ENCODE data around the gene ENGASE.

The ENGASE gene

DNA sequence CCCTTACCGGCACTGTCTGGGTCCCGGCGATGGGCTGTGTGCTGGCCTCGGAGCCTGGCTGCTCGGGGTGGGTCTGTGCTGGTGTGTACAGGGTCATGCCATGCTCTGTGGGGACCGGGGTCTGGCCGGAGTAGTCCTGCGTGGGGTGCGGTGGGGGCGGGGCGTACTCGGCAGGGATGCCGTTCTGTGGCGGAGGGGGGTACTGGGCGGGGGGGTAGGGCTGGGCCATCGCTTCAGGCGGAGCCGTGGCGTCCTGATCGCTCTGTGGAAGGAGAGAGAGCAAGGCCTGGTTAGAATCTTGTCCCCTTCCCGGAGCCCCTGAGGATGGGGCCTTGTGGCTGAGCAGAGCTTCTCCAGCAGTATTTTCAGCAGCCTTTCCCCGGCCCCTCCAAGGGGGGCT, 40.9 kb downstream of the ENGASE start:
- Histone ChIP-seq H3K9me3 (ENCODE audit: low read length) (no peaks in the 10 kb centered on the region), H2AFZ (ENCODE audit: low read depth, low read length) (no peak overlapping the region), H3K4me3 (ENCODE audit: low read length) (no peak overlapping the region), H3K36me3 (ENCODE audit: insufficient read depth, low read length) (no peaks in the 10 kb centered on the region), H3K4me1 (ENCODE audit: insufficient read depth, low read length) (no peaks in the 10 kb centered on the region), H3K27me3 (ENCODE audit: insufficient read depth, low read length) (peaks cover 66% of the 10 kb centered on the region)

DNA sequence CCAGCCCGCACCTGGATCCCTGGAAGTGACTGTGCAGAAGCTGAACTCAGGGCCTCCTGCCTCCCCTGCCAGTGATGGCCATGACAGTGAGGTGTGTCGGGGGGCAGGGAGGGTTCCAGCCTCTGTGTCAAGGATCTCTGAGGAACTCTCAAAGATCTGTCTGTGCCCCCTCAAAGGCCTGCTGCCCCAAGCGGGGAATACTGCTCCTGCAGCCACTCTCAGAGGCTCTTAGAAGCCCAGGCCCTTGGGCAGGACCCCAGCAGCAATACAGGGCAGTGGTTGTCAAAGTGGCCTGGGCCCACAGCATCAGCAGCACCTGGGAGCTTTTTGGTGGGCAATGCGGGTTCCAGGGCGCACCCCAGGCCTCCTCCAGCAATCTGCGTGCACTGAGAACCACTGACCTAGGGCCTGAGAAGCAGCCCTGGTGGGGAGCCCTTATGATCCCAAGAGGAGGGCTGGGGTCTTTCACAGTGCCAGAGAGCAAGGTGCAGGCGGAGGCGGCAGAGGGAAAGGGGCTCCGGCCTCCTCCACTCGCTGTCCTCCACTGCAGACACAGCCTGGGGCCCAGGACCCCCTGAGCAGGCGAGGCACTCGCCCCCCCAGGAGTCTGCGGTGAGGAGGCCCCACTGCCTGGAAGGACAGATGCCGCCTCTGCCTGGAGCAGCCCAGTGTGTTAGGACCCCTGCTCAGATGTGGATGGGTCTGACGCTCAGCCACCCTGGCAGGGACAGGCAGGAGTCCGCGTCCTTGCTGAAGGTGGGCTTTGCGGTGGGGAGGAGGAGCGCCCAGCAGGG, 42.1 kb downstream of the ENGASE start:
- peaks cover 62% of the 10 kb centered on the region for H3K27me3 ChIP-seq (ENCODE audit: insufficient read depth, low read length)
- H3K9me3 ChIP-seq (ENCODE audit: low read length) = no peaks in the 10 kb centered on the region
- no peaks in the 10 kb centered on the region for H3K36me3 ChIP-seq (ENCODE audit: insufficient read depth, low read length)
- H2AFZ ChIP-seq (ENCODE audit: low read depth, low read length) = no peak overlapping the region
- H3K4me1 ChIP-seq (ENCODE audit: insufficient read depth, low read length) = no peaks in the 10 kb centered on the region
- no peak overlapping the region for H3K4me3 ChIP-seq (ENCODE audit: low read length)

DNA sequence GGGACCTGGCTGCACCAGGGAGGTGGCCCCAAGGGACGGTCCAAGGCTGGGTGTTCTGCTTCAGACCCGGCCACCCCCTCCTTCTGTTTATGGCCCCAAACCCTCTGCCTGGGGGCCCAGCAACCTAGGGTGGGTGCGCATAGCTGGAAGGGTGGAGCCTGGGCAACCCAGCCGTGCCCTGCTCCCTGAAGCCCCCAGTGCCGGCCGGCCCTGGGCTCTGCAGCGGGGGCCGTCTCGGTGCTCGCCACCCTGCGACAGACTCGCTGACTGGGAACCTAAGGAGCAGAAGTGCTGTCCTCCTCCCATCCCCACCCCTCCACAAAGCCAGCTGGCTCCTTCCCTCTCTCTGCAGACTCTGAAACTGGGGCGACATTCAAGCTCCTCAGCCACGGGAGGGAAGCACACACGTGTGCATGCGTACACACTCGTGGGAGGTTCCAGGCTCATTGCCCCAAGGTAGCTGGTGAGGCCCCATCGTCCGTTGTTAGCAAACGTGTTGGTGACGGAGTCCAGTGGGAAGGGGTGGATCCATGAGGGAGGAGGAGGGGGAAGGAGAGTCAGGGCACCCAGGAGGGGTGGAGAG, 43.4 kb downstream of the ENGASE start:
- no peak overlapping the region for H3K4me3 ChIP-seq (ENCODE audit: low read length)
- peaks cover 53% of the 10 kb centered on the region for H3K27me3 ChIP-seq (ENCODE audit: insufficient read depth, low read length)
- no peaks in the 10 kb centered on the region for H3K4me1 ChIP-seq (ENCODE audit: insufficient read depth, low read length)
- no peak overlapping the region for H2AFZ ChIP-seq (ENCODE audit: low read depth, low read length)
- H3K36me3 ChIP-seq (ENCODE audit: insufficient read depth, low read length) = no peaks in the 10 kb centered on the region
- no peaks in the 10 kb centered on the region for H3K9me3 ChIP-seq (ENCODE audit: low read length)

GRCh38 chr17:79118924-79119323, 44.3 kb downstream of the ENGASE start:
- H3K36me3 ChIP-seq (ENCODE audit: insufficient read depth, low read length) = no peaks in the 10 kb centered on the region
- no peak overlapping the region for H3K4me3 ChIP-seq (ENCODE audit: low read length)
- no peaks in the 10 kb centered on the region for H3K4me1 ChIP-seq (ENCODE audit: insufficient read depth, low read length)
- peaks cover 47% of the 10 kb centered on the region for H3K27me3 ChIP-seq (ENCODE audit: insufficient read depth, low read length)
- H2AFZ ChIP-seq (ENCODE audit: low read depth, low read length) = no peak overlapping the region
- no peaks in the 10 kb centered on the region for H3K9me3 ChIP-seq (ENCODE audit: low read length)

GRCh38 chr17:79120259-79120658, 45.6 kb downstream of the ENGASE start:
- Histone ChIP-seq H3K27me3 (ENCODE audit: insufficient read depth, low read length) (peaks cover 46% of the 10 kb centered on the region), H3K4me1 (ENCODE audit: insufficient read depth, low read length) (no peaks in the 10 kb centered on the region), H3K4me3 (ENCODE audit: low read length) (no peak overlapping the region), H3K9me3 (ENCODE audit: low read length) (no peaks in the 10 kb centered on the region), H2AFZ (ENCODE audit: low read depth, low read length) (no peak overlapping the region), H3K36me3 (ENCODE audit: insufficient read depth, low read length) (no peaks in the 10 kb centered on the region)

GRCh38 chr17:79123988-79124387, 49.4 kb downstream of the ENGASE start:
- Histone ChIP-seq H3K4me1 (ENCODE audit: insufficient read depth, low read length) (no peaks in the 10 kb centered on the region), H3K9me3 (ENCODE audit: low read length) (no peaks in the 10 kb centered on the region), H3K4me3 (ENCODE audit: low read length) (no peak overlapping the region), H2AFZ (ENCODE audit: low read depth, low read length) (no peak overlapping the region), H3K27me3 (ENCODE audit: insufficient read depth, low read length) (peaks cover 52% of the 10 kb centered on the region), H3K36me3 (ENCODE audit: insufficient read depth, low read length) (no peaks in the 10 kb centered on the region)

DNA sequence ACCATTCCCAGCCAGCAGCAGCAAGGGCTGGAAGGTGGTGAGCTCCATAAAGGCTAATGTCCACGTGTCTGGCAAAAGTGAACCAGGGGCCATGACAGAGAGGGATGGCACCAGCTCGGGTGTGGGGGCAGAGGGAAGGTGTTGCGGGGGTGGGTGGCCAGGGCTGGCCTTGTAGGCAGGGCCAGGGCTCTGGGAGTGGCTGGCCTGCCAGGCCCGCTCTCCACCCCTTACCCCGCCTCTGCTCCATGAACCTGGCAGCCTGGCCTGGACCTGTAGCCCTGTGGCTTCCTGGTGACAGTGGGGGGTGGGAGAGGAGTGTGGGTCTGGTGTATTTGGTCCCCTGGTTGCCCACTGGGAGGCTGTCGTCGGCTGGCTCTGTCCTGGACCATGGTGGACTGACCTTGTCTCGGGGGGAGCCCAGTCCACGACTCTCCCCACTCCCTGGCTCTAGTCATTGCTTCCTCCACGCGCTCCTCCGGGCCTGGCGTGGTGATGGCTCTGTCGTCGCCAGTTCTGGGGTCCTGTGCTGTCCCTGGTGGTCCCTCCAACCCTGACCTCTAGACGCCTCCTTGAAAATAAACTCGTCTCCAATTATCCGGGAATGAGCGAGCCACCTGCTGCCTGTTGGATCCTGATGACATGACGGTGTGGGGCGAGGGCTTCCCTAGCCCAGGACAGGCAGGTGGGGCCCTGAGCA, 50.0 kb downstream of the ENGASE start:
- H3K9me3 ChIP-seq (ENCODE audit: low read length) = no peaks in the 10 kb centered on the region
- H3K27me3 ChIP-seq (ENCODE audit: insufficient read depth, low read length) = peaks cover 54% of the 10 kb centered on the region
- no peaks in the 10 kb centered on the region for H3K4me1 ChIP-seq (ENCODE audit: insufficient read depth, low read length)
- H2AFZ ChIP-seq (ENCODE audit: low read depth, low read length) = no peak overlapping the region
- H3K4me3 ChIP-seq (ENCODE audit: low read length) = no peak overlapping the region
- no peaks in the 10 kb centered on the region for H3K36me3 ChIP-seq (ENCODE audit: insufficient read depth, low read length)

- Histone ChIP-seq H3K9me3 (ENCODE audit: low read length) (no peaks in the 10 kb centered on the region), H3K36me3 (ENCODE audit: insufficient read depth, low read length) (no peaks in the 10 kb centered on the region), H3K4me3 (ENCODE audit: low read length) (no peak overlapping the region), H2AFZ (ENCODE audit: low read depth, low read length) (no peak overlapping the region), H3K27me3 (ENCODE audit: insufficient read depth, low read length) (peaks cover 63% of the 10 kb centered on the region), H3K4me1 (ENCODE audit: insufficient read depth, low read length) (no peaks in the 10 kb centered on the region)
Observed at GRCh38 chr17:79125503-79125902, 50.9 kb downstream of the ENGASE start.

DNA sequence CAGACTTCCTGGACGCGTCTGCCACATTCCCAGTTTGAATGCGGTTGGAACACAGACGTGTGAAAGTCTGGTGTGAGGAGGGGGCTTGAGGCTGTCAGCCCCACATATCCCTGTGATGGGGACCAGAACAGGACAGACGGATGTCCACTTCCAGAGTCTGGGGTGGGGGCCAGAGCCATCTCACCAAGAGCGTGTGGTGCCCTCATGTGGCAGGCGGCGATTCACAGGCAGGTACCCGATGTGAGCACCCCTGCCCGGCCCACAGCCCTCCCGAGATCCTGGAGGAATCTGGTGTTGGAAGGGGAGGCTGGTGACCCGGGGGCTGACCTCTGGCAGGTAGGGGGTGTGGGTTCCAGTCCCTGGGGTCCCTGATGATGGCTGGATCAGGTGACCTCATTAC, 51.5 kb downstream of the ENGASE start:
- Histone ChIP-seq H3K27me3 (ENCODE audit: insufficient read depth, low read length) (peaks cover 69% of the 10 kb centered on the region), H2AFZ (ENCODE audit: low read depth, low read length) (no peak overlapping the region), H3K4me1 (ENCODE audit: insufficient read depth, low read length) (no peaks in the 10 kb centered on the region), H3K4me3 (ENCODE audit: low read length) (no peak overlapping the region), H3K36me3 (ENCODE audit: insufficient read depth, low read length) (no peaks in the 10 kb centered on the region), H3K9me3 (ENCODE audit: low read length) (no peaks in the 10 kb centered on the region)

GRCh38 chr17:79127534-79128135, 53.0 kb downstream of the ENGASE start:
- Histone ChIP-seq H3K4me1 (ENCODE audit: insufficient read depth, low read length) (no peaks in the 10 kb centered on the region), H3K9me3 (ENCODE audit: low read length) (no peaks in the 10 kb centered on the region), H3K36me3 (ENCODE audit: insufficient read depth, low read length) (no peaks in the 10 kb centered on the region), H2AFZ (ENCODE audit: low read depth, low read length) (no peak overlapping the region), H3K27me3 (ENCODE audit: insufficient read depth, low read length) (peaks cover 74% of the 10 kb centered on the region), H3K4me3 (ENCODE audit: low read length) (no peak overlapping the region)

DNA sequence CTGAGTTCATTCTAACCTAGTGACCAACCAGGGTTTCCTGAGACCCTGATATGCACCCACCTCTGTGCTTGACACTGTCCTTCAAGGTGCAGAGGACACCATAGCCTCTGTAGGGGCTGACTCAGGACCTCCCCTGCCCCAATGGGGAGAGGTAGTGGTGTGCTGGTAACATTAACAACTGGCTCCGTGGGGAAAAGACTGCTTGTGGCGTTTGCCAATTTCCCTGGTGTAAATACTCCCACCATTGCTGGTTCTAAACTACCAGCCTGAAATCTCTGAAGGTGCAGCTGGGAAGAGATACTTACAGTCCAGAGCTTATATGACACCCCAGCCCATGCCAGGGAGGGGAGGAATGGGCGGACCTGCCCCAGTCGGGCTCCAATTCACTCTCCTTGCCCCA, 54.9 kb downstream of the ENGASE start:
- peaks cover 71% of the 10 kb centered on the region for H3K27me3 ChIP-seq (ENCODE audit: insufficient read depth, low read length)
- H2AFZ ChIP-seq (ENCODE audit: low read depth, low read length) = no peak overlapping the region
- no peak overlapping the region for H3K4me3 ChIP-seq (ENCODE audit: low read length)
- no peaks in the 10 kb centered on the region for H3K4me1 ChIP-seq (ENCODE audit: insufficient read depth, low read length)
- H3K36me3 ChIP-seq (ENCODE audit: insufficient read depth, low read length) = no peaks in the 10 kb centered on the region
- H3K9me3 ChIP-seq (ENCODE audit: low read length) = no peaks in the 10 kb centered on the region

DNA sequence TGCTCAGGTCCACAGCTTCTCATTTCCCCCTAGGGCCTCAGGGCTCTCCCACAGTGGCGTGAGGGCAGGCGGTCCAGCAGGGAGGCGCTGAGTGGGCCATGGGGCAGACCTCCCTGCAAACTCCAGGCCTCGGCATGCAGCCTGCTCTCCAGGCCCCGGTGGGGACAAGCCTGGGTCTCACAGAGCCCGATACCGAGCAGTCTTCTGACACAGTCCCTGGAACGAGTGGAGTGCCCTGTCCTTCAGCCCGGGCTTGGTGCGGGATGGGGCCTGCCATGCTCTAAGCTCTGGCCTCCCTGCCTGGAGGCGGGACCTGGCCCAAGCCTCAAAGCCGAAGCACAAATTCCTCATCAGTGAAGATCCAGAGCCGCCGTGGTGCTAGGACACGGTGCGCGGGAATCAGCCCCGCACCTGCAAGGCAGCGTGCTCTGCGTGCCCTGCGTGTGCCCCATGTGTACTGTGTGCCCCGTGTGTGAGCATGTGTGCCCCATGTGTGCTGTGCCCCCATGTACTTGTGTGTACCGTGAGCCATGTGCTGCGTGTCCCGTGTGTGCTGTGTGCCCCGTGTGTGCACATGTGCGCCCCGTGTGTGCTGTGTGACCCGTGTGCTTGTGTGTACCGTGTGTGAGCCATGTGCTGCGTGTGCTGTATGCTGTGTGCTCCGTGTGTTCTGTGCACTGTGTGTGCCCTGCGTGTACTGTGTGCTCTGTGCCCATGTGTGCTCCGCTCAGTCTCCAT, 56.1 kb downstream of the ENGASE start:
- H3K4me1 ChIP-seq (ENCODE audit: insufficient read depth, low read length) = no peaks in the 10 kb centered on the region
- H3K27me3 ChIP-seq (ENCODE audit: insufficient read depth, low read length) = peaks cover 66% of the 10 kb centered on the region
- H3K9me3 ChIP-seq (ENCODE audit: low read length) = no peaks in the 10 kb centered on the region
- no peak overlapping the region for H2AFZ ChIP-seq (ENCODE audit: low read depth, low read length)
- no peaks in the 10 kb centered on the region for H3K36me3 ChIP-seq (ENCODE audit: insufficient read depth, low read length)
- no peak overlapping the region for H3K4me3 ChIP-seq (ENCODE audit: low read length)

- H3K4me1 ChIP-seq (ENCODE audit: insufficient read depth, low read length) = no peaks in the 10 kb centered on the region
- H2AFZ ChIP-seq (ENCODE audit: low read depth, low read length) = no peak overlapping the region
- no peaks in the 10 kb centered on the region for H3K9me3 ChIP-seq (ENCODE audit: low read length)
- H3K36me3 ChIP-seq (ENCODE audit: insufficient read depth, low read length) = no peaks in the 10 kb centered on the region
- H3K4me3 ChIP-seq (ENCODE audit: low read length) = no peak overlapping the region
- peaks cover 65% of the 10 kb centered on the region for H3K27me3 ChIP-seq (ENCODE audit: insufficient read depth, low read length)
Observed at GRCh38 chr17:79131274-79131635, 56.6 kb downstream of the ENGASE start.

Data from neuron (in vitro differentiated cells).